ENCODE results near the gene HIPK2.

Gene HIPK2

DNA sequence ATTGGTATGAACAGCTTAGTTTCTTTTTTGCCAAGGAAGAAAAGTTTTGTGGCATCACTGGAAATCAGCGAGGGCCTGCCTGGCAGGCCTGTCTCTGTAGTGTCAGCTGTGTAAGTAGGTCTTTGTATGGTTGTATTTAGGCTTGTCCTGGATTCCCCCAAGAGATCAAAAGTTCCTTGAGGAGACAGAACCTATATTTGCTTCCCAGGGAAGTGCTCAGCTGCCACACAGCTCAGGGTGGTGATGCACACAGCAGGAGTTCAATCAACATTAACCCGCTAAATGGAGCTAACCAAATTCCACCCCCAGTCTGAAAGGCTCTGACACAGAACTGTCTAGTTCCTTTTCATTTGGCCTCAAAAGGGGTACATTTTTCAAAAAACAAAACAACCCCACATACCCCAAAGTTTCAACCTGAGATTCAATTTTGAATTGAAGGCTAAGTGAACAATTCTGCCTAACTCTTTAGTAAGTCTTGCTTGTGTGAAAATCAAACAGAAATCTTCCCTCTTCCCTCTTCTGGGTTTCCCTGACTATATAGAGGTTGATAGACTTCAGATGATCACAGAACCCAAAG, 129.9 kb downstream of the HIPK2 start:
- DNase-seq: no peak

DNA sequence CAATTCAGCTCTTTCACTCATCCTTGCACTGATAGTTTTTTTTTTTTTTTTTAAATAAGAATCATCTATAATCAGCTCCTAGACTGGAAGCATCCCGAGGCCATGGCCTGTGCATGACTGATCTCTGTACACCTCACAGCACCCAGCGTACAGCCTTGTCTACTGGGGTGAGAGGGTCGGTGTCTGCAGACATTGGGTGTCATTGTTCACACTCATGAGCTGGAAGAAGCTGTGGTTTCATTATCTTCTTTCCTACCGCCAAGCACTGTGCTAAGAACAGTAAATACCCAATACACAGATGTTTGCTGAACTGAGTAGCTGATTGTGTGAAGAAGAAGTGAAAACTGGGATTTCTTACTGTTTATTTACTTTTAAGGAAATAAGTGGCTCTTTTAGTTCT, 130.7 kb downstream of the HIPK2 start:
- no peak for DNase-seq

DNA sequence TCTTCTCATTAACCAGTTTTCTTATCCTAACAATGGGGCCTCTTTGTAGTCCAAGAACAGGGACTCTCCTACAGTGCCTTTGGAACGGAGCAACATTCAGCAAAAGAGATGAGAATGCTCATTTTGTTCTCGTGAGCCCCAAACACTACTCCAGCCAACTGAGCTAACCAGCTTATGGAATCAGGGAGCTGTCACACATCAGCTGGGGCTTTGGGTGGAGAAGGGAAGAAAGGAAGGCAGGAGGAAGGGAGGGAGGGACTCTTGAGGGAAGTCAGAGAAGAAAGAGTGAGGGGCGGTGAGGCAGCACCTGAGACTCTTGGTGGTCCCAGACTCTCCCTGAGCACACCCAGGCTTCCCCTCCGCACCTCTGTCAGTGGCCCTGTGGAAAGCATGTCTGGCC, 131.2 kb downstream of the HIPK2 start:
- DNase-seq: peak in 4 of 14 donors; percentile 24 to 40 (median 32)

DNA sequence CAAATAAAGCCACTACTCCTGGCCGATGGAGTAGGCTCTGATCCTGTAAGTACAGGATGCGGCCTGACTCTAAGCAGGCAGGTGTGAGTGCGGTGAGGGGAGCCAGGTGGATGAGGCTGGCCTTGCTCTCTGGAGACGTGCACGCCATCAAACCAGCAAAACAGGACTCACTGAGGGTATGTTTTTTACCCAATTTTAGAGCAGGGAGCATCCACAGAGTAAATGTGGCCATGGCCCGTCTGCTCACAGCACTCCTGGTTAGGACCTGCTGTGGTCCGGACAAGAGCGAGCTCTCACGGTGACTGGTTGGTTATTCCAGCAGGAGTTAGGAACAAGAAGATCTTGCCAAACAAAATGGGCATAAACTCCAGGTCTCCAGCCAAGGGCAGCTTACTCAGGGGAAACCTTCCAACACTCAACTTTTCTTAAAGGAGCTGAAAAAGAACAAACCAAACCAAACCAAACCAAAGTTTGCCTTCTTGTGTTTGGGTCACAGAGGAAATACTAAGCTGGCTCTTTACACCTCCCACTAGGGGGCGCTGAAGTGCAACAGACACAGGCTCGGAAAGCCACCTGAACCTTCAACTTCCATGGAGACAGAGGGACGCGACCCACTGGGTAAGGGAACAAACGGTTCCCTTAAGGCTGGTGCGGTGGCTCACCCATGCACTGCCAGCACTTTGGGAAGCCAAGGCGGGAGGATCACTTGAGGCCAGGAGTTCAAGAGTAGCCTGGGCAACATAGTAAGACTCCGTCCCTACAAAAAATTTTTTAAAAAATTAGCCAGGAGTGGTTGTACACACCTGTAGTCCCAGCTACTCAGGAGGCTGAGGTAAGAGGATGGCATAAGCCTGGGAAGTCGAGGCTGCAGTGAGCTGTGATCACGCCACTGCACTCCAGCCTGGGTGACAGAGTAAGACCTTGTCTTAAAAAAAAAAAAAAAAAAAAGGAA, 131.9 kb downstream of the HIPK2 start:
- DNase-seq: peak; percentile 8 to 91 (median 81)

GRCh38 chr7:139643951-139644585, 133.7 kb downstream of the HIPK2 start:
- no peak for DNase-seq

- DNase-seq: no peak
These were observed 135.5 kb downstream of the HIPK2 start for GRCh38 chr7:139642283-139642682.

GRCh38 chr7:139641337-139641992, 136.3 kb downstream of the HIPK2 start:
- DNase-seq: no peak

GRCh38 chr7:139640681-139641080, 137.1 kb downstream of the HIPK2 start:
- no peak for DNase-seq

- no peak for DNase-seq
These were observed 138.2 kb downstream of the HIPK2 start for GRCh38 chr7:139639563-139639962.

DNA sequence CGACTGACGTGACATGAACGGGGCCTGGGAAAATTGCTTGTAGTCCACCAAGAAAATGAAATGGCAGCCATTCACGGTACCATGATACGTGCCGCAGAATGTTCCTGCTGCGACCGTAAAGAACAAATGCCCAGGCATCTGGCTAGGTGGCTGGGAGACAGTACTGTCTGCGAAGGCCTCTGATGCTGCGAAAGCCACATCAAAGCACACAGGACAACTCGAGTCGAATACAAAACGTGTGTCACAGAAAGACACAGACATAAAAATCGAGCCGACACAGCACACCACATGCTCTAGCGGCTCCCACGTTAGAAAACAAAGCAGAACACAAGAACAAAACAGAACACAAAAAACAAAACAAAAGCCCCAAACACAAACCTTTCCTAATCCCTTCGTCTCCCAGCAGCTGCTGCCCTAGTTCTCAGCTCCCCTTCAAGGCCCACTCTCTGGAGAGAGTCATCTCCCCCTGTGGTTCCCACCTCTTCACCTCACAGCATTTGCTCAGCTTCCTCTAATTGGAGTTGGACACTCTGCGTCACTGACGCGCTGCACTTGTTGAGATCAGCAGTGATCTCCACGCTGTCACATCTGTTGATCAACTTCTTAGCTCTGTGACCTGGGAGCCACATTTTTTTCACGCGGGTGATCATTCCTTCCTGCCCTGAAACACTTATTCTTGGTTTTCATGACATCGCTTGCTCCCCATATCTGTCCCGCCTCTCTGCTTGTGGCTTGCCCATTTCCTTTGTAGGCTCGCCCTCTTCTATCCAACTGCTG, 142.1 kb downstream of the HIPK2 start:
- no peak for DNase-seq

GRCh38 chr7:139634087-139634486, 143.7 kb downstream of the HIPK2 start:
- DNase-seq: peak in 2 of 14 donors; percentile 21 to 44

GRCh38 chr7:139631520-139632031, 146.2 kb downstream of the HIPK2 start:
- DNase-seq: no peak

GRCh38 chr7:139630643-139631519, 146.9 kb downstream of the HIPK2 start:
- DNase-seq: no peak

DNA sequence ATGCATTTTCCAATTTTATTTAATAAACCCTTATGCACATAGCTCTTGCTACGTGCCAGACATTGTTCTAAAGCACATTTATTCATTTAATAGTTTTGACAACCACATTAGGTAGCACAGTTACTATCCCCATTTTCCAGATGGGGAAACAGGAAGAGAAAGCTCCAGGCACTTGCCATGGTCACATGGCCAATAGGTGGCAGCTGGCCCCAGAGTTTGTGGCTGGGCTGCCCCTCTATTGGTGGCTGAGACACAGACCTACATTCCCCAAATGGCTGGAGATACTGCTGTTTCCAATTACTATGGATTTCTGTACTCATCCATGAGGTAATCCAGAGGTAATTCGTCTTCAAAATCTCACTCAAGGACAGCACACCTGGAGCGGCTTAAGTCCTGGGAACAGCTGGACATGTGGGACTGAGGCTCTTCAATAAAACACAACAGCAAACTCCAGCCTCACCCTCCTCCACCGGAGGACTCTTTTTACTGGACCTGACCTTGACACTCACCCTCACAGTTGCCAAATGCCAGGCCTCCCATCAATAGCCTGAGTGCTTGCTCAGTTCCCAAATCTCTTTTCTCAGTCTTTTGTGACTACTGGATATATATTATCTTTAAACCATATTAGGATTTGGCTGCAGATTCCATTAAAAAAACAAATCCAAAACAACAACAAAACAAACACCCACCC, 148.3 kb downstream of the HIPK2 start:
- DNase-seq: no peak

DNA sequence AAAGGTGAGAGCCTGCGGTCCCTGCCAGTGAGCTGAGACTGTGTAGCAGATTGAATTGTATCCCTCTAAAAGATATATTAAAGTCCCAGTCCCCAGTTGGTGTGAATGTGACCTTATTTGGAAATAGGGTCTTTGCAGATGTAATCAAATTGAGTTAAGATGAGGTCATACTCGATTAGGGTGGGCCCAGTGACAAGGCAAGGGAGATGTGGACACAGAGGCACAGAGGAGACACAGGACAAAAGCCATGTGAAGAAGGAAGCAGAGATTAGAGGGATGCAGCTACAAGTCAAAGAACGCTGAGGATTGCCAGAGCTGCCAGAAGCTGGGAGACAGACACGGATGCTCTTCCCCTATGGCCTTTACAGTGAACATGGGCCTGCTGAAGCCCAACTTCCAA, 150.0 kb downstream of the HIPK2 start:
- no peak for DNase-seq

- DNase-seq: no peak
These were observed 151.0 kb downstream of the HIPK2 start for GRCh38 chr7:139626817-139627216.

GRCh38 chr7:139623518-139623917, 154.3 kb downstream of the HIPK2 start:
- no peak for DNase-seq

- no peak for DNase-seq
These were observed 157.0 kb downstream of the HIPK2 start for GRCh38 chr7:139620676-139621344.

GRCh38 chr7:139619367-139619657, 158.5 kb downstream of the HIPK2 start:
- DNase-seq: no peak
